CD4-positive, alpha-beta T cell treated with Interleukin-15 for 1 hour (primary cell): ENCODE results near the gene SEMA3E.

Experiments used
- DNase-seq: peaks from one replicate; pipeline ENCODE4 v3.0.0-alpha.2; 2020

The SEMA3E gene

DNA sequence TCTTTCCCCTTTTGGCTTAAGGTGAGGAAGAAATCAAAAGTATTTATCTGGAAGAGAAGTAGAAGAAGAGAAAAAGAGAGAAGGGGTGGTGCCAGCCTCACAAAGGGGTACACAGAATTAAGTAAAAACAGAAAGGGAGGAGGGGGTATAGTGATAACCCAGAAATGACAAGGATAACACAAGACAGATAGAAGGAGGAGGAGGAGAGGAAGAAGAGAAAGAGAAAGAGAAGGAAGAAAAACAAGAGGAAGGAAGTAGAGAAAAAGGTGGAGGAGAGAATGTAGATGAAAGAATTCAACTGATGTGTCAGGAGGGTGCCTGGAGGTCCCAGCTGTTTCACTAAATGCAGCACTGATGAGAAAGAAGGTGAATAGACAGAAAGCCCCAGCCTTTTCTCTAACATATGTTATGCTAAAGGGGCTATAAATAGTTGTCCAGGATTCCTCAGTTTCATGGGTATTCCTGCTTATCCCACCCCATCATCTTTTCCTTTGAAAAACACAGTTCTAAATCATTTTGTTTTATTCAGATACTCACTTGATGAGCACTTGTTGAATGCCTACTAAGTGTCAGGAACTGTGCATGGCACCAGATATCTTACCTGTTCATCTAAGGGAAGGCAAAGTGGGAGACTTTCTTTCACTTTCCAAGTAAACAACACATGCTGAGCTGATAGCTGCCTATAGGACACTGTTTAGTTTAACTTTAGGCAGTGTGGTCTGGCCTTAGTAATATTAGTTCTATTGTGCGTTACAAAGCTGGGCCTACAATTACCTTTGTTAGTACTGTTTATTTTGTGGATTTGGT, 8.0 kb downstream of the SEMA3E start:
- no peak for DNase-seq

DNA sequence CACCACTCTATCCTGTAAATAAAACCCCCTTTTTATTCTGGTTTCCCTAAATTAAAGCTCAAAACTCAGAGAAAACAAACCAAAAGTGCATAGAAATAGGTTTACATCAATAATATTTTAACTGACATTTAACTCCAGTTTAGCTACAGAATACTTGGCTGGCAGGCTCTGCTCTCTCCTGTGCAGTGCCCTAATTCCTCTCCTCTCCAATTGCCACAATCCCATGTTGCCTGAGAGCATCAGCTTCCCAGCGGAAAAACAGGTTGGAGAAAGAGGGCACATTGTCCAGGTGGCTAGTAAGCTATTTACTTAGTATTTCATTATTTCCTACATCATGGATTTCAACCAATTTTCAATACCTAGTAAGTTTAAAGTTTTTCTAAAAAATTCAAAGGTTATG, 8.7 kb downstream of the SEMA3E start:
- no peak for DNase-seq

DNA sequence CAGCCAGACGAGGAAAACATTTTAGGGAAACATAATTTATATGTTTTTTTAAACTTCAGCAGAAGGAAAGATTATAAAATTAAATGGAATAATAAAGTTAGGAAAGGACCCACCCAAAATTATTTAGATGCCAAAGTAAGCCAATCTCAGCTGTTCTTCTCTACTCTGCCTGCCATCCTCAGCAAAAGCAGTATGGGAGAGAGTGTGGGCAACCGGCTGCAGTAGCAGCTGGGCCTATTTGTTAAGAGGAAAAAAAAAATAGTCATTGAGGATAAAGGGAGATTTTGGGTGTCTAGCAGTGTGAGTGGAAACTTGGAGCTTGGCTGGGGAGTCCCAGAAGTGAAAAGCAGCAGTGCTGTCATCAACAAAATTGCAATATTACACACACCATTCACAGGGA, 15.4 kb downstream of the SEMA3E start:
- no peak for DNase-seq

GRCh38 chr7:83629117-83629880, 19.6 kb downstream of the SEMA3E start:
- peak; percentile 14 for DNase-seq

GRCh38 chr7:83617858-83618257, 31.1 kb downstream of the SEMA3E start:
- DNase-seq = no peak

- DNase-seq = no peak
These were observed 34.8 kb downstream of the SEMA3E start for GRCh38 chr7:83614112-83614511.

GRCh38 chr7:83613232-83613631, 35.7 kb downstream of the SEMA3E start:
- DNase-seq = no peak

GRCh38 chr7:83611776-83612175, 37.2 kb downstream of the SEMA3E start:
- no peak for DNase-seq

DNA sequence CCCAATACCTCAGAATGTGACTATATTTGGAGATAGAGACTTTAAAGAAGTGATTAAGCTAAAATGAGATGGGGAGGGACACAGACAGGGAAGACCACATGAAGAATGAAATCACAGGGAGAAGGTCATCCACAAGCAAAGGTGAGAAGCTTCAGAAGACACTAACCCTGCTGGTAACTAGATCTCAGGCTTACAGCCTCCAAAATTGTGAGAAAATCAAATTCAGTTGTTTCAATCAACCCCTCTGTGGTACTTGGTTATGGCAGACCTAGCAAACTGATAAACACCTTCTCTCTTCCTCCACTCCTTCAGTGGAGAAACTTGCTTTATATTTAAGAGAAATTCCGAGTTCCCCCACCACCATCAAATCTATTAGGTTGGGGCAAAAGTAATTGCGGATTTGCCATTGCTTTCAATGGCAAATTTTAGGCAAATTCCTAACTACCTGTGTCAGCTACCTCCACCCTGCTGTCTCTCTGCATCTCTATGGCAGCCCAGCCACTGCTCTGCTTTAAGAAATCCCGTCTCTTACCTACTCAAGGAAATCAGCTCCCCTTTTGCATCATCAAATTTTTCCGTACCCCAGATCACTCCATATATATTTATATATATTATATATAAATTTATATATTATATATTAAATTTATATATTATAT, 38.2 kb downstream of the SEMA3E start:
- no peak for DNase-seq

GRCh38 chr7:83608716-83609115, 40.2 kb downstream of the SEMA3E start:
- no peak for DNase-seq

DNA sequence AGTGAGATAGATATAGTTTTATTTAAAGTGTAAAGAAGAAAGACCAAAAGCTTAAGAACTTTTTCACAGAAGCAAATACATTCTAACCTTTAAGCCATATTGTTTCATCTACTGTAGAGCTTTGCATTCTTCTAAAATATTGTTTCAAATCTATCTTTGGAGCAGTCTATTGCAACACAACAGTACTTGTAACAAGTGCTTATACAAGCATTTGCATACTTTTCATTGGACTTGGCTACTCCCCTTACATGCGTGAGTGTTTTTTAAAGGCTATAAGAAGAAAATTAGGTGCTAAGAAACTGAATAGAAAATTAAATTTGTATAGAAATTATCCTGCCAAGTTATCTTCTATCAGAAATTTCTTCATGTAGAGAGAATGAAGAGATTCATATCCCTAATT, 45.3 kb downstream of the SEMA3E start:
- no peak for DNase-seq

DNA sequence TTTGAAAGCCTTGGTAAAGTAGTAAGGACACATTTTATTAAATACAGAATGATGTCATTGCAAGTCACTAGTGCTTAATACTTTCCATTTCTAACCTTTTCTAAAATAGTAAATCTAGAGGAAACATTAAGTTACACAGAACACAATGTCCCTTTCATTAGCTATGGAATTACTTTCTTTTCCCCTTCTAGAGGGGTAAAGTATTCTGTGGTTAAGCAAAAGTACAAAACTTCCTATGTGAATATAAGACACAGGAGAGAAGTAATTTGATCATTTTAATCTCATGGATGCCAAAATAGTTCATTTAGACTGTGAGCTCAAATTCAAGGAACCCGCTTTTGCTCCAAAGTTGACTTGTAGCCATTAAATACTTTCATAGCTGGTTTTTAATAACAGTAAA, 49.8 kb downstream of the SEMA3E start:
- DNase-seq = no peak

DNA sequence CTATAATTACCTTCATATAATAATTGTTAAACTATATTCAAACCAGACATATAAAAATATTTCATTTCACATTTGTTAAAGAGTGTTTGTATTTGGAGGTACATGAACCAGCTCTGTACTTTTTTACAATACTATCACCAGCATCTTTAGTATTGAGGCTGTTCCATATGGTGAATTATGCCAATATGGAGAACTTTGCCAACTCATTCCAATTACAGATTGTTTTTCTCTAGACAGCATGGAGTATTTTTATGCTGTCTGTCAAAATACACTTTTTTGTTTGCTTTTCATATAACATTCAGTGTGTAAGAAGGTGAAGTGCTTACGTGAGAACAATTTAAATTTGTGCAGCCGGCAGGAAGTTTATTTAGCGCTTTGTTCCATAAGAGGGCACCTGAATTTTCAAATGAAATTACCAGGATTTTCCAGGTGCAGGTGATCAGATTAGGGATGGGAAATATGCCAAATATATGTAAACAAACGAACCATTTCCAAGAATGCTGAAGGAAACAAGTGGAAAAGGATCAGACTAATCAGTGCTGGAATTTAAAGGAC, 54.9 kb downstream of the SEMA3E start:
- no peak for DNase-seq

GRCh38 chr7:83588602-83589240, 60.2 kb downstream of the SEMA3E start:
- no peak for DNase-seq

- no peak for DNase-seq
These were observed 62.7 kb downstream of the SEMA3E start for GRCh38 chr7:83586281-83586680.

GRCh38 chr7:83581667-83582435, 67.1 kb downstream of the SEMA3E start:
- DNase-seq = no peak

- no peak for DNase-seq
These were observed 69.2 kb downstream of the SEMA3E start for GRCh38 chr7:83579740-83580139.

- no peak for DNase-seq
These were observed 73.5 kb downstream of the SEMA3E start for GRCh38 chr7:83575436-83575835.

DNA sequence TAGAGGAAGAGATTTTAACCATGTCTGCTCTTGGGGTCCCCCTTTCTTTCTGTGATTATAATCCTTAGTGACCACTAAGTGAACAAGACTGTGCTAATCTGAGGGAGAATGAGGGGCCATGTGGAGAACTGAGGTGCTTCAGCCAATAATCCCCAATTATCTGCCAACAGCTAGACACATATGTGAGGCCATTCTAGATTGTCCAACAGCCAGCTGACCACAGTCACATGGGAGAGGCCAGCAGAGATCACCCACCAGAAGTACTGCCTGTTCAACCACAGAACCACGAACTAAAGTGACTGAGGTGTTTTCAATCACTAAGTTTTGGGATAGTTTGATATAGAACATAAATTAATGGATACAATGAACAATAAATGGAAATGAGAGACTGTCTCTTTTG, 74.3 kb downstream of the SEMA3E start:
- no peak for DNase-seq

GRCh38 chr7:83562960-83563359, 86.0 kb downstream of the SEMA3E start:
- no peak for DNase-seq

- DNase-seq = no peak
These were observed 86.7 kb downstream of the SEMA3E start for GRCh38 chr7:83562289-83562688.

- no peak for DNase-seq
These were observed 89.1 kb downstream of the SEMA3E start for GRCh38 chr7:83559887-83560286.
